IMR-90 (cell line): ENCODE results near the gene OR2T11. TPM values are rescaled to one million over a fixed set of nuclear protein-coding genes. Genes with fewer than 3 reads are reported as not detected.

Source experiments
- ATAC-seq: fragments of 200-7000 bp; cut with Tn5 transposase; 2 replicates; pipeline ENCODE4 v1.9.1; 2020; ENCODE audit warnings: low read depth, mild to moderate bottlenecking, moderate library complexity
- BruUV-seq: library from RNA; stranded (reverse); fragments of 400-500 nt; replicated peaks from 2 replicates; lab custom pipeline; 2021; lab: Mats Ljungman, UMichigan
- CTCF ChIA-PET: fragments of 300-600 bp; formaldehyde crosslinking; extraction: SDS; loops from one replicate; lab custom pipeline; 2021; ENCODE audit warnings: antibody characterized with exemption; lab: Yijun Ruan, JAX
- POLR2A ChIA-PET: fragments of 300-600 bp; sonication (Branson Sonifier 250); formaldehyde crosslinking; loops from one replicate; lab custom pipeline; 2022; ENCODE audit warnings: antibody characterized with exemption; ENCODE audit not compliant: unreplicated experiment; lab: Charles Lee
- DNase-seq: peaks from one replicate; pipeline ENCODE4 v3.0.0; 2013
- H2AFZ ChIP-seq: replicated peaks from 2 replicates; pipeline ENCODE3; 2013; ENCODE audit warnings: low read length, mild to moderate bottlenecking; ENCODE audit not compliant: poor library complexity
- H2AK5ac ChIP-seq: 2 replicates; pipeline ENCODE4 v1.6.1; 2013; ENCODE audit warnings: low read depth, low read length, inconsistent platforms
- H2AK9ac ChIP-seq: replicated peaks from 2 replicates; pipeline ENCODE3; 2013; ENCODE audit warnings: mild to moderate bottlenecking, low read depth, low read length, moderate library complexity; ENCODE audit not compliant: poor library complexity
- H2BK120ac ChIP-seq: 2 replicates; pipeline ENCODE4 v1.6.1; 2013; ENCODE audit warnings: low read depth, low read length, inconsistent platforms
- H2BK15ac ChIP-seq: 3 replicates; pipeline ENCODE4 v1.6.1; 2013; ENCODE audit warnings: low read depth, low read length, inconsistent platforms
- H2BK20ac ChIP-seq: 2 replicates; pipeline ENCODE4 v1.6.1; 2013; ENCODE audit warnings: low read depth, mild to moderate bottlenecking, inconsistent platforms, low read length, moderate library complexity
- H2BK5ac ChIP-seq: 2 replicates; pipeline ENCODE4 v1.6.1; 2013; ENCODE audit warnings: mild to moderate bottlenecking, low read depth, low read length, inconsistent platforms; ENCODE audit not compliant: poor library complexity, severe bottlenecking
- H3K14ac ChIP-seq: replicated peaks from 2 replicates; pipeline ENCODE4 v1.6.1; 2013; ENCODE audit warnings: low read depth, low read length, inconsistent platforms
- H3K18ac ChIP-seq: 2 replicates; pipeline ENCODE4 v1.6.1; 2013; ENCODE audit warnings: low read depth, low read length, control low read depth
- H3K23ac ChIP-seq: 2 replicates; pipeline ENCODE4 v1.6.1; 2013; ENCODE audit warnings: low read depth, low read length, inconsistent platforms
- H3K27ac ChIP-seq: 2 replicates; pipeline ENCODE4 v1.5.1; 2013; ENCODE audit warnings: mild to moderate bottlenecking, control low read depth, low read length; ENCODE audit not compliant: insufficient read depth
- H3K27me3 ChIP-seq: 2 replicates; pipeline ENCODE4 v1.6.1; 2013; ENCODE audit warnings: low read length; ENCODE audit not compliant: control insufficient read depth, insufficient read depth
- H3K36me3 ChIP-seq: 2 replicates; pipeline ENCODE4 v1.6.1; 2013; ENCODE audit warnings: low read length, mixed read lengths; ENCODE audit not compliant: control insufficient read depth, insufficient read depth
- H3K4ac ChIP-seq: 2 replicates; pipeline ENCODE4 v1.6.1; 2013; ENCODE audit warnings: low read depth, low read length, inconsistent platforms
- H3K4me1 ChIP-seq: 2 replicates; pipeline ENCODE4 v1.6.1; 2013; ENCODE audit warnings: low read length, mixed read lengths; ENCODE audit not compliant: control insufficient read depth, insufficient read depth
- H3K4me2 ChIP-seq: 2 replicates; pipeline ENCODE4 v1.6.1; 2013; ENCODE audit warnings: low read depth, mild to moderate bottlenecking, control low read depth, low read length, moderate library complexity
- H3K4me3 ChIP-seq: 2 replicates; pipeline ENCODE4 v1.5.1; 2013; ENCODE audit warnings: low read depth, mild to moderate bottlenecking, control low read depth, low read length, moderate library complexity; ENCODE audit not compliant: insufficient read depth
- H3K56ac ChIP-seq: 2 replicates; pipeline ENCODE4 v1.6.1; 2013; ENCODE audit warnings: low read length, inconsistent platforms; ENCODE audit not compliant: insufficient read depth; ENCODE audit errors: extremely low read depth
- H3K79me1 ChIP-seq, 2 experiments: 2 replicates each; pipeline ENCODE4 v1.6.1; 2013; ENCODE audit warnings: low read length in 2 of 2, inconsistent platforms in 1 of 2, low read depth in 1 of 2
- H3K9ac ChIP-seq: 2 replicates; pipeline ENCODE4 v1.6.1; 2013; ENCODE audit warnings: low read depth, low read length, control low read depth
- H3K9me1 ChIP-seq: 2 replicates; pipeline ENCODE4 v1.6.1; 2013; ENCODE audit warnings: low read length, inconsistent platforms; ENCODE audit not compliant: insufficient read depth
- H3K9me3 ChIP-seq: 2 replicates; pipeline ENCODE4 v1.6.1; 2013; ENCODE audit warnings: low read length; ENCODE audit not compliant: control insufficient read depth, insufficient read depth
- H4K20me1 ChIP-seq: 2 replicates; pipeline ENCODE4 v1.6.1; 2013; ENCODE audit warnings: low read length, inconsistent platforms; ENCODE audit not compliant: insufficient read depth
- H4K5ac ChIP-seq: 2 replicates; pipeline ENCODE4 v1.6.1; 2013; ENCODE audit warnings: mild to moderate bottlenecking, low read depth, low read length, control low read depth
- H4K8ac ChIP-seq, 2 experiments: 2 replicates each; pipeline ENCODE4 v1.6.1; 2013; ENCODE audit warnings: low read depth in 2 of 2, low read length in 2 of 2, control low read depth in 1 of 2, inconsistent platforms in 1 of 2
- H4K91ac ChIP-seq: 2 replicates; pipeline ENCODE4 v1.6.1; 2013; ENCODE audit warnings: low read depth, low read length, inconsistent platforms; ENCODE audit not compliant: insufficient read depth
- BHLHE40 ChIP-seq: fragments of 150-350 bp; IDR thresholded peaks from 2 replicates; pipeline ENCODE4 v1.6.1; 2016; ENCODE audit warnings: mild to moderate bottlenecking, low read depth, low read length
- CEBPB ChIP-seq: IDR thresholded peaks from 2 replicates; pipeline ENCODE4 v1.6.1; 2012; ENCODE audit warnings: low read depth, low read length, improper control_type of control experiment
- CHD1 ChIP-seq: IDR thresholded peaks from 2 replicates; pipeline ENCODE4 v1.6.1; 2012; ENCODE audit warnings: low read depth, low read length, improper control_type of control experiment
- FOS ChIP-seq: fragments of 150-350 bp; IDR thresholded peaks from 2 replicates; pipeline ENCODE4 v1.6.1; 2016; ENCODE audit warnings: low read depth, low read length
- MAFK ChIP-seq: IDR thresholded peaks from 2 replicates; pipeline ENCODE4 v1.6.1; 2012; ENCODE audit warnings: low read depth, low read length, improper control_type of control experiment
- MAZ ChIP-seq: IDR thresholded peaks from 2 replicates; pipeline ENCODE4 v1.6.1; 2012; ENCODE audit warnings: low read depth, mild to moderate bottlenecking, low read length, improper control_type of control experiment, moderate library complexity, borderline replicate concordance
- MXI1 ChIP-seq: IDR thresholded peaks from 2 replicates; pipeline ENCODE4 v1.6.1; 2012; ENCODE audit warnings: low read depth, mild to moderate bottlenecking, low read length, moderate library complexity, borderline replicate concordance
- NFE2L2 ChIP-seq: fragments of 150-350 bp; IDR thresholded peaks from 2 replicates; pipeline ENCODE4 v1.6.1; 2016; ENCODE audit warnings: low read depth, mild to moderate bottlenecking, low read length
- POLR2A ChIP-seq: IDR thresholded peaks from 2 replicates; pipeline ENCODE4 v1.6.1; 2012; ENCODE audit warnings: mild to moderate bottlenecking, low read depth, low read length
- RAD21 ChIP-seq: IDR thresholded peaks from 2 replicates; pipeline ENCODE4 v1.6.1; 2012; ENCODE audit warnings: low read length, improper control_type of control experiment
- RCOR1 ChIP-seq: IDR thresholded peaks from 2 replicates; pipeline ENCODE4 v1.6.1; 2012; ENCODE audit warnings: mild to moderate bottlenecking, low read length, improper control_type of control experiment; ENCODE audit not compliant: insufficient replicate concordance
- RFX5 ChIP-seq: IDR thresholded peaks from 2 replicates; pipeline ENCODE4 v1.8.0; 2012; ENCODE audit warnings: low read depth, mild to moderate bottlenecking, low read length, moderate library complexity
- SMC3 ChIP-seq: fragments of 150-350 bp; IDR thresholded peaks from 2 replicates; pipeline ENCODE4 v1.6.1; 2016; ENCODE audit warnings: low read depth, mild to moderate bottlenecking, antibody characterized with exemption, low read length, moderate library complexity
- WGBS, 2 experiments: methylation state at CpG; one replicate each; pipeline versions ENCODE4 v1.1.5 to v1.1.7; 2013; ENCODE audit warnings: missing lambda C conversion rate in 2 of 2; ENCODE audit not compliant: insufficient read length in 1 of 2; ENCODE audit errors: extremely low coverage in 2 of 2; 5-methylcytosine and 5-hydroxymethylcytosine counted together
- dilution Hi-C: fragments of 300-500 bp; cut with HindIII; formaldehyde crosslinking; loops from one replicate; pipeline ENCODE4 v1.14.3; 2018; ENCODE audit warnings: low sequenced_read_pairs; ENCODE audit not compliant: unreplicated experiment
- in situ Hi-C: fragments of 300-500 bp; cut with MboI; formaldehyde crosslinking; loops from 3 replicates; pipeline ENCODE4 v1.14.3; 2019; ENCODE audit warnings: low sequenced_read_pairs, inconsistent platforms, mixed read lengths
- intact Hi-C: fragments of 100-400 bp; cut with micrococcal nuclease; formaldehyde crosslinking; loops from 2 replicates; pipeline ENCODE4 v1.10.0; 2022
- polyA plus RNA-seq, 3 experiments: library from polyadenylated mRNA; depleted of rRNA; stranded (reverse); fragments of >200 nt; gene quantifications; 2 replicates each; pipeline ENCODE4 v1.2.3, GENCODE V29; 2012; ENCODE audit warnings: low replicate concordance in 1 of 3
- total RNA-seq: library from RNA; depleted of rRNA; stranded (reverse); fragments of >200 nt; gene quantifications from 2 replicates; pipeline ENCODE4 v1.2.3, GENCODE V29; 2012
- TF ChIP-seq, protein P1 (sequence below): fragments of 150-350 bp; IDR thresholded peaks from 2 replicates; pipeline ENCODE4 v1.6.1; 2017; ENCODE audit warnings: mild to moderate bottlenecking, antibody characterized with exemption, low read length, low read depth
- TF ChIP-seq, protein P2 (sequence below): fragments of 150-350 bp; IDR thresholded peaks from 2 replicates; pipeline ENCODE4 v1.6.1; 2016; ENCODE audit warnings: low read depth, mild to moderate bottlenecking, low read length, moderate library complexity, borderline replicate concordance
- TF ChIP-seq, protein P3 (sequence below): conservative IDR thresholded peaks from 2 replicates; pipeline ENCODE4 v1.5.1; 2012; ENCODE audit warnings: mild to moderate bottlenecking, low read depth, low read length, improper control_type of control experiment

OR2T11 gene
- total and polyA plus RNA-seq, 2 of the 4 experiments (the other 2 are of a cell fraction), result not detected

DNA sequence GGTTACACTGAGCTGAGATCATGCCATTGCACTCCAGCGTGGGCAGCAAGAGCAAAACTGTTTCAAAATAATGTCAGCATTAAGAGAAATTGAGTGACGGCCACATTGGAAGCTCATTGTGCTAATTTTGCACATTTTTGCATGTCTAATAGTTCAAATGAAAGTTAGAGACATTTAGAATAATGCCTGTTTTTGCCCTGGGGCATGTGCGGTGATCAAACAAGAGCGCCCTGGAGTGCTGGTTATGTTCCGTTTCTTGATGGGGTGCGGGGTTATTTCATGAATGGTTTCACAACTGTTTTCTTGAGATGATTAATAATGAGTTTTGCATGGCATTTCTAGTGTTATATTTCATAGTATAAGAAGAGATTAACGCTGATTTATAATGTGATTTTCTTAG is 13.1 kb downstream of the OR2T11 start:
- in situ Hi-C loops, result no loop called here
- Histone ChIP-seq H3K9ac (no peak overlapping the region), H4K5ac (no peak overlapping the region), H2AK5ac (no peak overlapping the region), H4K20me1 (no peaks in the 10 kb centered on the region), H3K18ac (no peak overlapping the region), H3K36me3 (no peaks in the 10 kb centered on the region), H2BK20ac (no peak overlapping the region), H3K27ac (no peak overlapping the region), H2AK9ac (no peak overlapping the region), H3K9me1 (no peaks in the 10 kb centered on the region), H3K56ac (no peak overlapping the region), H3K4me3 (no peak overlapping the region), H2BK5ac (no peak overlapping the region), H3K23ac (no peak overlapping the region), H3K4ac (no peak overlapping the region), H2BK120ac (no peak overlapping the region), H3K4me1 (no peaks in the 10 kb centered on the region), H3K14ac (no peak overlapping the region), H4K8ac (no peak overlapping the region), H2AFZ (no peak overlapping the region), H3K79me1 (no peaks in the 10 kb centered on the region), H2BK15ac (no peak overlapping the region), H3K27me3 (no peaks in the 10 kb centered on the region), H3K9me3 (no peaks in the 10 kb centered on the region), H3K4me2 (no peak overlapping the region), H4K91ac (no peak overlapping the region)
- no CpG with 5 or more reads among the region's 7 CpGs for WGBS, 2 experiments
- DNase-seq (no peak), ATAC-seq (no peak)
- POLR2A ChIA-PET, result no interaction called here
- TF ChIP-seq FOS (no peak), CEBPB (no peak), MAZ (no peak), BHLHE40 (no peak), SMC3 (no peak), MAFK (no peak), CHD1 (no peak), RFX5 (no peak), RCOR1 (no peak), POLR2A (no peak), MXI1 (no peak), NFE2L2 (no peak), RAD21 (no peak)
- TF ChIP-seq, protein P1, sequence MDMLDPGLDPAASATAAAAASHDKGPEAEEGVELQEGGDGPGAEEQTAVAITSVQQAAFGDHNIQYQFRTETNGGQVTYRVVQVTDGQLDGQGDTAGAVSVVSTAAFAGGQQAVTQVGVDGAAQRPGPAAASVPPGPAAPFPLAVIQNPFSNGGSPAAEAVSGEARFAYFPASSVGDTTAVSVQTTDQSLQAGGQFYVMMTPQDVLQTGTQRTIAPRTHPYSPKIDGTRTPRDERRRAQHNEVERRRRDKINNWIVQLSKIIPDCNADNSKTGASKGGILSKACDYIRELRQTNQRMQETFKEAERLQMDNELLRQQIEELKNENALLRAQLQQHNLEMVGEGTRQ, result no peak
- TF ChIP-seq, protein P2, sequence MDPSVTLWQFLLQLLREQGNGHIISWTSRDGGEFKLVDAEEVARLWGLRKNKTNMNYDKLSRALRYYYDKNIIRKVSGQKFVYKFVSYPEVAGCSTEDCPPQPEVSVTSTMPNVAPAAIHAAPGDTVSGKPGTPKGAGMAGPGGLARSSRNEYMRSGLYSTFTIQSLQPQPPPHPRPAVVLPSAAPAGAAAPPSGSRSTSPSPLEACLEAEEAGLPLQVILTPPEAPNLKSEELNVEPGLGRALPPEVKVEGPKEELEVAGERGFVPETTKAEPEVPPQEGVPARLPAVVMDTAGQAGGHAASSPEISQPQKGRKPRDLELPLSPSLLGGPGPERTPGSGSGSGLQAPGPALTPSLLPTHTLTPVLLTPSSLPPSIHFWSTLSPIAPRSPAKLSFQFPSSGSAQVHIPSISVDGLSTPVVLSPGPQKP, result no peak
- TF ChIP-seq, protein P3, sequence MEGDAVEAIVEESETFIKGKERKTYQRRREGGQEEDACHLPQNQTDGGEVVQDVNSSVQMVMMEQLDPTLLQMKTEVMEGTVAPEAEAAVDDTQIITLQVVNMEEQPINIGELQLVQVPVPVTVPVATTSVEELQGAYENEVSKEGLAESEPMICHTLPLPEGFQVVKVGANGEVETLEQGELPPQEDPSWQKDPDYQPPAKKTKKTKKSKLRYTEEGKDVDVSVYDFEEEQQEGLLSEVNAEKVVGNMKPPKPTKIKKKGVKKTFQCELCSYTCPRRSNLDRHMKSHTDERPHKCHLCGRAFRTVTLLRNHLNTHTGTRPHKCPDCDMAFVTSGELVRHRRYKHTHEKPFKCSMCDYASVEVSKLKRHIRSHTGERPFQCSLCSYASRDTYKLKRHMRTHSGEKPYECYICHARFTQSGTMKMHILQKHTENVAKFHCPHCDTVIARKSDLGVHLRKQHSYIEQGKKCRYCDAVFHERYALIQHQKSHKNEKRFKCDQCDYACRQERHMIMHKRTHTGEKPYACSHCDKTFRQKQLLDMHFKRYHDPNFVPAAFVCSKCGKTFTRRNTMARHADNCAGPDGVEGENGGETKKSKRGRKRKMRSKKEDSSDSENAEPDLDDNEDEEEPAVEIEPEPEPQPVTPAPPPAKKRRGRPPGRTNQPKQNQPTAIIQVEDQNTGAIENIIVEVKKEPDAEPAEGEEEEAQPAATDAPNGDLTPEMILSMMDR, result no peak
- intact Hi-C loops, result no loop called here
- dilution Hi-C loops, result no loop called here
- CTCF ChIA-PET, result no interaction called here
- no TSS peak for BruUV-seq
